HUDEP-2 (cell line): Measurements from ENCODE around the gene MPZ.
"Not testable (repeated sequence)": the region's sequence is repeated elsewhere in the genome, so short reads cannot be mapped to it uniquely, and the experiment has no call there.

Experiments
- DNase-seq, 76 experiments: peaks; one replicate each; lab custom pipeline; 2025; ENCODE audit not compliant: unreplicated experiment in 76 of 76; lab: John Stamatoyannopoulos, UW

The MPZ gene

GRCh38 chr1:161309868-161310267 is at the start of gene MPZ:
Gene MPZ, minus strand, starts transcription at chr1:161309968. Its CDS starts 63 bp downstream, at chr1:161309905.
- no peak for DNase-seq

- DNase-seq: no peak
Measured at GRCh38 chr1:161359291-161359690, 49.5 kb upstream of the MPZ start.

- no peak for DNase-seq
Measured at GRCh38 chr1:161357073-161357472, 47.3 kb upstream of the MPZ start.

GRCh38 chr1:161351482-161351881 is 41.7 kb upstream of the MPZ start:
- no peak for DNase-seq

- DNase-seq: no peak
Measured at GRCh38 chr1:161350671-161351070, 40.9 kb upstream of the MPZ start.

- no peak for DNase-seq
Measured at GRCh38 chr1:161342821-161343220, 33.1 kb upstream of the MPZ start.

GRCh38 chr1:161342177-161342576 is 32.4 kb upstream of the MPZ start:
- DNase-seq: no peak

- no peak for DNase-seq
Measured at GRCh38 chr1:161335796-161336195, 26.0 kb upstream of the MPZ start.

GRCh38 chr1:161333166-161333565 is 23.4 kb upstream of the MPZ start:
- DNase-seq: no peak

GRCh38 chr1:161330346-161330745 is 20.6 kb upstream of the MPZ start:
- no peak for DNase-seq

GRCh38 chr1:161324020-161324419 is 14.3 kb upstream of the MPZ start:
- DNase-seq: no peak

- not testable (repeated sequence) for DNase-seq
Measured at GRCh38 chr1:161315841-161316674, 6.3 kb upstream of the MPZ start.

GRCh38 chr1:161314201-161314981 is 4.6 kb upstream of the MPZ start, which contains the start of gene SDHC:
Gene SDHC, plus strand, starts transcription at chr1:161314381. Its CDS starts 25 bp downstream, at chr1:161314406.
- peak in 73 of 76 experiments; percentile 27 to 85 (median 69) for DNase-seq

- no peak for DNase-seq
Measured at GRCh38 chr1:161313554-161314200, 3.9 kb upstream of the MPZ start.

GRCh38 chr1:161311595-161312181 is 1.9 kb upstream of the MPZ start:
- no peak for DNase-seq

- DNase-seq: no peak
Measured at GRCh38 chr1:161307892-161308638, 1.7 kb downstream of the MPZ start.

GRCh38 chr1:161307230-161307768 is 2.5 kb downstream of the MPZ start:
- no peak for DNase-seq

- DNase-seq: peak in 35 of 76 experiments; percentile 2 to 60 (median 27)
Measured at GRCh38 chr1:161305867-161306519, 3.8 kb downstream of the MPZ start.
